ENCODE measurements around the gene MAP4K3. TPM values are rescaled to one million over a fixed set of nuclear protein-coding genes. Genes with fewer than 3 reads are reported as not detected.
A peak's percentile ranks its signal among the peaks of the same experiment; 100 is the strongest.

Gene MAP4K3
- total RNA-seq, 1 donor from 2014 or later = 58.1 TPM

GRCh38 chr2:39290433-39290832 lies 146.7 kb downstream of the MAP4K3 start:
- H3K79me2 ChIP-seq (ENCODE audit: insufficient read depth, low read length) = no peaks in the 10 kb centered on the region
- H3K27me3 Mint-ChIP-seq (ENCODE audit: low read depth, unreplicated experiment) = no peaks in the 10 kb centered on the region
- no peak overlapping the region for H3K4me2 ChIP-seq (ENCODE audit: low read length)
- H3K9me3 ChIP-seq (ENCODE audit: insufficient read depth, low read depth, low read length) = no peaks in the 10 kb centered on the region
- H3K4me1 Mint-ChIP-seq (ENCODE audit: low read depth, unreplicated experiment) = no peaks in the 10 kb centered on the region
- H3K4me1 ChIP-seq (ENCODE audit: insufficient read depth, low read length) = peaks cover 2% of the 10 kb centered on the region
- no peak overlapping the region for H3K4me3 Mint-ChIP-seq (ENCODE audit: unreplicated experiment)
- no peak overlapping the region for H3K4me3 ChIP-seq (ENCODE audit: insufficient read depth, low read depth, low read length)
- H3K27ac ChIP-seq (ENCODE audit: low read depth, low read length) = no peak overlapping the region
- no peaks in the 10 kb centered on the region for H3K27me3 ChIP-seq (ENCODE audit: insufficient read depth, low read length)
- peaks cover 30% of the 10 kb centered on the region for H3K36me3 ChIP-seq (ENCODE audit: insufficient read depth, low read length)
- no peak for FAIRE-seq
- H3K27ac Mint-ChIP-seq (ENCODE audit: unreplicated experiment) = peak overlapping the region; percentile 23
- H4K20me1 ChIP-seq (ENCODE audit: insufficient read depth, low read length) = peaks cover 3% of the 10 kb centered on the region
- no peak overlapping the region for H2AFZ ChIP-seq (ENCODE audit: low read depth, low read length)
- H3K9ac ChIP-seq (ENCODE audit: low read length) = no peak overlapping the region
- H3K36me3 Mint-ChIP-seq (ENCODE audit: low read depth, unreplicated experiment) = peaks cover 9% of the 10 kb centered on the region
- DNase-seq (ENCODE audit: low read depth) = no peak
- TF ChIP-seq EZH2 (IDR thresholded peaks at IDR 0.05; ENCODE audit: insufficient read depth, low read length) = no peak
- TF ChIP-seq, protein P1, sequence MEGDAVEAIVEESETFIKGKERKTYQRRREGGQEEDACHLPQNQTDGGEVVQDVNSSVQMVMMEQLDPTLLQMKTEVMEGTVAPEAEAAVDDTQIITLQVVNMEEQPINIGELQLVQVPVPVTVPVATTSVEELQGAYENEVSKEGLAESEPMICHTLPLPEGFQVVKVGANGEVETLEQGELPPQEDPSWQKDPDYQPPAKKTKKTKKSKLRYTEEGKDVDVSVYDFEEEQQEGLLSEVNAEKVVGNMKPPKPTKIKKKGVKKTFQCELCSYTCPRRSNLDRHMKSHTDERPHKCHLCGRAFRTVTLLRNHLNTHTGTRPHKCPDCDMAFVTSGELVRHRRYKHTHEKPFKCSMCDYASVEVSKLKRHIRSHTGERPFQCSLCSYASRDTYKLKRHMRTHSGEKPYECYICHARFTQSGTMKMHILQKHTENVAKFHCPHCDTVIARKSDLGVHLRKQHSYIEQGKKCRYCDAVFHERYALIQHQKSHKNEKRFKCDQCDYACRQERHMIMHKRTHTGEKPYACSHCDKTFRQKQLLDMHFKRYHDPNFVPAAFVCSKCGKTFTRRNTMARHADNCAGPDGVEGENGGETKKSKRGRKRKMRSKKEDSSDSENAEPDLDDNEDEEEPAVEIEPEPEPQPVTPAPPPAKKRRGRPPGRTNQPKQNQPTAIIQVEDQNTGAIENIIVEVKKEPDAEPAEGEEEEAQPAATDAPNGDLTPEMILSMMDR (IDR thresholded peaks at IDR 0.05; ENCODE audit: insufficient read depth, low read depth, low read length) = no peak
- H3K9me3 Mint-ChIP-seq (ENCODE audit: unreplicated experiment) = no peaks in the 10 kb centered on the region

GRCh38 chr2:39289609-39290008 lies 147.5 kb downstream of the MAP4K3 start:
- H2AFZ ChIP-seq (ENCODE audit: low read depth, low read length) = no peak overlapping the region
- H3K4me2 ChIP-seq (ENCODE audit: low read length) = no peak overlapping the region
- TF ChIP-seq EZH2 (IDR thresholded peaks at IDR 0.05; ENCODE audit: insufficient read depth, low read length) = no peak
- TF ChIP-seq, protein P1 (IDR thresholded peaks at IDR 0.05; ENCODE audit: insufficient read depth, low read depth, low read length) = no peak
- H3K79me2 ChIP-seq (ENCODE audit: insufficient read depth, low read length) = no peaks in the 10 kb centered on the region
- Mint-ChIP-seq H3K4me3 (ENCODE audit: unreplicated experiment) (no peak overlapping the region), H3K9me3 (ENCODE audit: unreplicated experiment) (no peaks in the 10 kb centered on the region), H3K27ac (ENCODE audit: unreplicated experiment) (no peak overlapping the region), H3K4me1 (ENCODE audit: low read depth, unreplicated experiment) (no peaks in the 10 kb centered on the region), H3K36me3 (ENCODE audit: low read depth, unreplicated experiment) (peaks cover 9% of the 10 kb centered on the region), H3K27me3 (ENCODE audit: low read depth, unreplicated experiment) (no peaks in the 10 kb centered on the region)
- no peaks in the 10 kb centered on the region for H3K27me3 ChIP-seq (ENCODE audit: insufficient read depth, low read length)
- peaks cover 3% of the 10 kb centered on the region for H4K20me1 ChIP-seq (ENCODE audit: insufficient read depth, low read length)
- no peak for FAIRE-seq
- H3K27ac ChIP-seq (ENCODE audit: low read depth, low read length) = no peak overlapping the region
- peaks cover 37% of the 10 kb centered on the region for H3K36me3 ChIP-seq (ENCODE audit: insufficient read depth, low read length)
- peaks cover 2% of the 10 kb centered on the region for H3K4me1 ChIP-seq (ENCODE audit: insufficient read depth, low read length)
- H3K9ac ChIP-seq (ENCODE audit: low read length) = no peak overlapping the region
- no peaks in the 10 kb centered on the region for H3K9me3 ChIP-seq (ENCODE audit: insufficient read depth, low read depth, low read length)
- DNase-seq (ENCODE audit: low read depth) = peak; percentile 20
- H3K4me3 ChIP-seq (ENCODE audit: insufficient read depth, low read depth, low read length) = no peak overlapping the region

- no peak overlapping the region for H2AFZ ChIP-seq (ENCODE audit: low read depth, low read length)
- no peak overlapping the region for H3K4me2 ChIP-seq (ENCODE audit: low read length)
- Mint-ChIP-seq H3K4me3 (ENCODE audit: unreplicated experiment) (no peak overlapping the region), H3K27me3 (ENCODE audit: low read depth, unreplicated experiment) (no peaks in the 10 kb centered on the region), H3K27ac (ENCODE audit: unreplicated experiment) (peak overlapping the region; percentile 75), H3K4me1 (ENCODE audit: low read depth, unreplicated experiment) (peaks cover 12% of the 10 kb centered on the region), H3K36me3 (ENCODE audit: low read depth, unreplicated experiment) (peaks cover 5% of the 10 kb centered on the region), H3K9me3 (ENCODE audit: unreplicated experiment) (no peaks in the 10 kb centered on the region)
- TF ChIP-seq, protein P1 (IDR thresholded peaks at IDR 0.05; ENCODE audit: insufficient read depth, low read depth, low read length) = no peak
- TF ChIP-seq EZH2 (IDR thresholded peaks at IDR 0.05; ENCODE audit: insufficient read depth, low read length) = no peak
- no peaks in the 10 kb centered on the region for H3K4me1 ChIP-seq (ENCODE audit: insufficient read depth, low read length)
- H3K36me3 ChIP-seq (ENCODE audit: insufficient read depth, low read length) = peaks cover 31% of the 10 kb centered on the region
- FAIRE-seq (no peak), DNase-seq (ENCODE audit: low read depth) (no peak)
- no peaks in the 10 kb centered on the region for H3K79me2 ChIP-seq (ENCODE audit: insufficient read depth, low read length)
- H3K27me3 ChIP-seq (ENCODE audit: insufficient read depth, low read length) = no peaks in the 10 kb centered on the region
- no peaks in the 10 kb centered on the region for H3K9me3 ChIP-seq (ENCODE audit: insufficient read depth, low read depth, low read length)
- no peak overlapping the region for H3K9ac ChIP-seq (ENCODE audit: low read length)
- no peak overlapping the region for H3K4me3 ChIP-seq (ENCODE audit: insufficient read depth, low read depth, low read length)
- H3K27ac ChIP-seq (ENCODE audit: low read depth, low read length) = no peak overlapping the region
- peaks cover 3% of the 10 kb centered on the region for H4K20me1 ChIP-seq (ENCODE audit: insufficient read depth, low read length)
Observed at GRCh38 chr2:39283561-39283960, 153.5 kb downstream of the MAP4K3 start.

Data from astrocyte (in vitro differentiated cells and primary cell).